Activated naive CD8-positive, alpha-beta T cell (primary cell): Measurements from ENCODE around the gene SH3BP5L.
"Not testable (repeated sequence)": the region's sequence is repeated elsewhere in the genome, so short reads cannot be mapped to it uniquely, and the experiment has no call there.

Experiments
- H3K27ac Mint-ChIP-seq: one replicate; pipeline ENCODE4 v1.8.0; 2021; ENCODE audit warnings: mixed read lengths
- H3K27me3 Mint-ChIP-seq: one replicate; pipeline ENCODE4 v1.8.0; 2021; ENCODE audit warnings: mixed read lengths
- H3K36me3 Mint-ChIP-seq: one replicate; pipeline ENCODE4 v1.8.0; 2021; ENCODE audit warnings: mixed read lengths
- H3K4me1 Mint-ChIP-seq: one replicate; pipeline ENCODE4 v1.8.0; 2021; ENCODE audit warnings: low read depth, mixed read lengths
- H3K4me3 Mint-ChIP-seq: one replicate; pipeline ENCODE4 v1.8.0; 2021; ENCODE audit warnings: mild to moderate bottlenecking, mixed read lengths
- H3K9me3 Mint-ChIP-seq: one replicate; pipeline ENCODE4 v1.8.0; 2021; ENCODE audit warnings: low read depth, mixed read lengths

SH3BP5L gene

GRCh38 chr1:248843687-248844086 is 18.0 kb upstream of the SH3BP5L start:
- Mint-ChIP-seq H3K27ac (no peak overlapping the region), H3K9me3 (no peaks in the 10 kb centered on the region), H3K4me3 (no peak overlapping the region), H3K36me3 (peaks cover 1% of the 10 kb centered on the region), H3K4me1 (peaks cover 22% of the 10 kb centered on the region), H3K27me3 (no peaks in the 10 kb centered on the region)

DNA sequence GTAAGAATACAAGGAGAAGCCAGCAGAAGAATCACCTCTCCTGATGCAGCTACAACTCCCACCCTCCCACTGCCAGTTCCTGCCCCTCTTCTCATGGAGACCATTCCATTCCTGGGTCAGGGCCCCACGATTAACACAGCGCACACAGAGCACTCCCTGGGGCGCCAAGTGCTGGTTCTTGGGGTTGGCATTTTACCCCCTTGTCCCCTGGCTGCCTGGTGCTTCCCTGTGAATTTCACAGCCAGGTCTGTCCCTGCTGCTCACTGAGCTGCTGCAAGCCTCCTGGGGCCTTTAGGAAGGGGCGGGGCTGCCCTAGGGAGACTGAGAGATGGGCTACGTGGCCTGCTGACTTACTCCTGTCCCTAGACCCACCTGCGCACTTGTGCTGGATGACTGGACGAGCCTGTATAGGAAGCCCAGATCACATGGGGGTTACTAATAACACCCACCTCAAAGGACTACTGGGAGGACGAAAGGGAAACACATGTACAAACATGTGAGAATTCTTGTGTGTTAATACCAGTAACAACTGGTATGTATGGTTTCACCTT is 17.1 kb upstream of the SH3BP5L start:
- H3K27ac Mint-ChIP-seq = no peak overlapping the region
- H3K4me3 Mint-ChIP-seq = no peak overlapping the region
- peaks cover 22% of the 10 kb centered on the region for H3K4me1 Mint-ChIP-seq
- no peaks in the 10 kb centered on the region for H3K36me3 Mint-ChIP-seq
- H3K27me3 Mint-ChIP-seq = no peaks in the 10 kb centered on the region
- no peaks in the 10 kb centered on the region for H3K9me3 Mint-ChIP-seq

- H3K36me3 Mint-ChIP-seq = no peaks in the 10 kb centered on the region
- no peaks in the 10 kb centered on the region for H3K27me3 Mint-ChIP-seq
- no peak overlapping the region for H3K4me3 Mint-ChIP-seq
- peaks cover 22% of the 10 kb centered on the region for H3K4me1 Mint-ChIP-seq
- no peak overlapping the region for H3K27ac Mint-ChIP-seq
- H3K9me3 Mint-ChIP-seq = no peaks in the 10 kb centered on the region
Measured at GRCh38 chr1:248841702-248842395, 16.1 kb upstream of the SH3BP5L start.

DNA sequence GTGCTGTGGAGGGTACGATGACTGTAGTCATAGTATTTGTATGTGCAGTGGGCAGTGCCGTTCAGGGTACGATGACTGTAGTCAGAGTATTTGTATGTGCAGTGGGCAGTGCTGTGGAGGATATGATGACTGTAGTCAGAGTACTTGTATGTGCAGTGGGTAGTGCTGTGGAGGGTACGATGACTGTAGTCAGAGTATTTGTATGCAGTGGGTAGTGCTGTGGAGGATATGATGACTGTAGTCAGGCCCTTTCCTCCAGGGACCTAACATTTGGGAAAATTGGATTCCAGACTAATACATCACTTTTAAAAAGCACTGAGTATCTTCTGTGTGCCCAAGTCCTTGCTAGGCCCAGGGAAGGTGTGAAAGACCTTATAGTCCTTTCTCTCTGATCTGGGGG is 15.2 kb upstream of the SH3BP5L start:
- Mint-ChIP-seq H3K4me1 (peaks cover 22% of the 10 kb centered on the region), H3K9me3 (no peaks in the 10 kb centered on the region), H3K36me3 (no peaks in the 10 kb centered on the region), H3K27ac (no peak overlapping the region), H3K27me3 (no peaks in the 10 kb centered on the region), H3K4me3 (peak overlapping the region; percentile 3)

DNA sequence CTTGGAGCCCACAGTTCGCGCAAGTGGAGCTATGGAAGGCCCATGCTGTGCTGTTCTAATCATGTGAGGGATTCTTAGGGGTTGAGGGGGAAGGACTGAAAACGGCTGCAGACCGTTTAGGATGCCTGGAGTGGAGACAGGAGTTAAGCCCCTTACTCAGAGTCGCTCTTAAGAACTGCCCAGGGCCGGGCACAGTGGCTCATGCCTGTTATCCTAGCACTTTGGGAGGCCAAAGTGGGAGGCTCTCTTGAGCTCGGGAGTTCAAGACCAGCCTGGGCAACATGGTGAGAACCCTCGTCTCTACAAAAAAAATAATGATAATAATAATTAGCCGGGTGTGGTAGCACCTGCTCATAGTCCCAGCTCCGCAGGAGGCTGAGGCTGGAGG is 13.4 kb upstream of the SH3BP5L start:
- H3K27ac Mint-ChIP-seq = peak overlapping the region; percentile 96

DNA sequence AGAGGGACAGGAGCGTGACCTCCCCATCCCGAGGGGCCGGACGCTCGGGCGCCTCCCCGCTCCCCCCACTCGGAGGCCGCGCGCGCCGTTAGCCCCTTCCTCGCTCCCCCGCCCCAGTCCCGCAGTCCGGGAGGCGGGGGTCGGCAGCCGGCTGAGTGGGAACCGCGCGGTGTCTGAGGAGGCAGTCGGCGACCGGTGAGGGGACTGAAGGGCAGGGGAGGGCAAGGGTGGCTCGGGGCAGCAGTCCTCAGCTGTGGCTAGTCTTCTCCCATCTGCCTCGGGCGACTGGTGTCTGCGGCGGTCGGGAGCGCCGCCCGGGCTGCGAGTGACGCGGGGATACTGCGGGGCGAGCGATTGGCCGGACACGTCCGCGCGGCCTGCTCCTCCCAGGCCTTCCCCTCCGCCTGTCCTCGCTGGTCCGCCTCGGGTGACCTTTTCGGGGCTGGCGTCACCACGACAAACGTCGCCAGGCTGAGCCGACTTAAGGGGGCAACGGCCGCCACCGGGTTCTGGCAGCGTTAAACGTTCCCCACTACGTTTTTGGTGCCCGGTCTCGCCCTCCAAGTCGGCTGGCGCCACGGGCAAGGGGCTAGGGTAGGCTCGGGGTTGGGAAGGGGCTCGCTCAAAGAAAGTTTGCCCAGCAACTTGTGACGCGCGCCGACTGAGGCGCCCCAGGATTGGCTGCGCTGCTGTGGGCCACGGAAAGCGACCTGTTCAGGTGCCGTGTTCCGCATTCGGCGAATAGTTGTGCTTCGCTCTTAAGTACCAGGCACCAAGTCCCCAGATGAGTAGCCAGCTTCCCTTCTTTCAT is 12.8 kb upstream of the SH3BP5L start:
- no peaks in the 10 kb centered on the region for H3K27me3 Mint-ChIP-seq
- H3K27ac Mint-ChIP-seq = peak overlapping the region; percentile 96
- H3K4me3 Mint-ChIP-seq = peak overlapping the region; percentile 91
- H3K36me3 Mint-ChIP-seq = no peaks in the 10 kb centered on the region
- H3K4me1 Mint-ChIP-seq = peaks cover 22% of the 10 kb centered on the region
- H3K9me3 Mint-ChIP-seq = no peaks in the 10 kb centered on the region

More for the DNA sequence above, 13.4 kb upstream of the SH3BP5L start:
- no peaks in the 10 kb centered on the region for H3K27me3 Mint-ChIP-seq
- peaks cover 22% of the 10 kb centered on the region for H3K4me1 Mint-ChIP-seq
- H3K9me3 Mint-ChIP-seq = no peaks in the 10 kb centered on the region
- no peaks in the 10 kb centered on the region for H3K36me3 Mint-ChIP-seq
- peak overlapping the region; percentile 91 for H3K4me3 Mint-ChIP-seq

DNA sequence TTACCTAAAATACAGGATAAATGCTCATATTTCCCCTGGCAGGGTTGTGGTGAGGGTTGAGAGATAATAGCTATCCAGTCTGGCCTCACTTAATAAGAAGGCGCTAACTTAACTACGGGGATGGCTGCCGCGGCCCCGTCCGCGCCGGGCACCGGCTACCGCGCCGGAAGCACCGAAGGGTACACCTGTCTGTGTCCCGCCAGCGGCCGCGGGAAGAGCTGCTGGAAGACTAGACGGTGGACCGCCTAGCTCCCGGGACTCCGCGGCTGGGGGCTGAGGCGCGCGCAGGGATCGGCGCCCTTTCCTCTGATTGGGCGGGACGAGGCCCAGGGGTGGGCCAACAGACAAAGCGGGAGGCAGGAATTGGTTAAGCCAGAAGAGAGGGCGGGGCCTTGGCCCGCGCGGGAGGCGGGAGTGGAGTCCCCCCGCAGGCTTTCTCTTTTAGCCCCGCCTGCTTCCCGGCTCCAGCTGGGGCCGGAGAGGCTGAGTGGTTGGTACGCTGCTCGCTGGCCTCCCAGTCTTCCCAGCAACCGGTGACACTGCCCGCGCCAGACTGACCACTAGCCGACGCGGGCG is 12.2 kb upstream of the SH3BP5L start, which contains the start of gene ZNF672:
ZNF672 (plus strand) TSS at position 444 of the 576 bp plus-strand sequence. CDS start 9,051 bp downstream, outside the sequence.
- Mint-ChIP-seq H3K36me3 (no peaks in the 10 kb centered on the region), H3K4me1 (peaks cover 22% of the 10 kb centered on the region), H3K27ac (peak within 1 kb of the TSS; percentile 96), H3K27me3 (no peaks in the 10 kb centered on the region), H3K9me3 (no peaks in the 10 kb centered on the region), H3K4me3 (peak within 1 kb of the TSS; percentile 91)

- H3K4me1 Mint-ChIP-seq = peaks cover 21% of the 10 kb centered on the region
- H3K4me3 Mint-ChIP-seq = no peak overlapping the region
- peak overlapping the region; percentile 79 for H3K27ac Mint-ChIP-seq
- no peaks in the 10 kb centered on the region for H3K9me3 Mint-ChIP-seq
- no peaks in the 10 kb centered on the region for H3K36me3 Mint-ChIP-seq
- H3K27me3 Mint-ChIP-seq = no peaks in the 10 kb centered on the region
Measured at GRCh38 chr1:248837045-248837780, 11.5 kb upstream of the SH3BP5L start.

DNA sequence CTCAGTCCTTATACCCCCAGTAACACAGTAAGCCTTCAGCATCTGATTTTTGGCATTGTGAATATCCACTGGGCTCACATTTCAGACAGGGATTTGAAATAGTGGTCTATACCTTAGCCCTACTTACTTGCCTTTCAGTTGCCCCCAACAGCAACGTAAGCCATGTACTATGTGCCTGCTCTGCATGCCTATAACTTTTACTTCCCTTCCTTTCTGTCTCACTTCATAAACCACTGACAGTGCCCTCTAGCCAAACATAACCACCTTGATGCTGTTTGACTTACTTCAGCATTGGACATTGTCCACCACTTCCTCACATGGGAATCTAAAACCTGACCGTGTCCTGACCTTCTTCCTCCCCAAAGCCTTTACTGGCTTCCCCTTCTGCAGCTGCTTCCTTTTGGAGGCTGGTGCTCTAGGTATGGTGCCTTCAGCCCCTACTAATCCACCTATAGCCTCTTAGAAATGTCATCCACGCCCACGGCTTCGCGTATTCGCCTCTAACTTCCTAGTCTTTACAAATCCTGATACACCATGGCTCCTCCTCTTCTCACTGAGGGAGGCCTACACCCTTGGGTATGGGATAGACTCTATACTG is 8.7 kb upstream of the SH3BP5L start:
- Mint-ChIP-seq H3K4me1 (peaks cover 4% of the 10 kb centered on the region), H3K27me3 (no peaks in the 10 kb centered on the region), H3K27ac (no peak overlapping the region), H3K4me3 (no peak overlapping the region), H3K9me3 (no peaks in the 10 kb centered on the region), H3K36me3 (no peaks in the 10 kb centered on the region)

- peaks cover 3% of the 10 kb centered on the region for H3K4me1 Mint-ChIP-seq
- H3K36me3 Mint-ChIP-seq = no peaks in the 10 kb centered on the region
- no peak overlapping the region for H3K27ac Mint-ChIP-seq
- no peaks in the 10 kb centered on the region for H3K27me3 Mint-ChIP-seq
- no peaks in the 10 kb centered on the region for H3K9me3 Mint-ChIP-seq
- H3K4me3 Mint-ChIP-seq = no peak overlapping the region
Measured at GRCh38 chr1:248831842-248832241, 6.1 kb upstream of the SH3BP5L start.

- H3K4me3 Mint-ChIP-seq, H3K27ac Mint-ChIP-seq, H3K4me1 Mint-ChIP-seq, H3K27me3 Mint-ChIP-seq, H3K9me3 Mint-ChIP-seq, H3K36me3 Mint-ChIP-seq: not testable (repeated sequence)
Measured at GRCh38 chr1:248830718-248831017, 5.0 kb upstream of the SH3BP5L start.

DNA sequence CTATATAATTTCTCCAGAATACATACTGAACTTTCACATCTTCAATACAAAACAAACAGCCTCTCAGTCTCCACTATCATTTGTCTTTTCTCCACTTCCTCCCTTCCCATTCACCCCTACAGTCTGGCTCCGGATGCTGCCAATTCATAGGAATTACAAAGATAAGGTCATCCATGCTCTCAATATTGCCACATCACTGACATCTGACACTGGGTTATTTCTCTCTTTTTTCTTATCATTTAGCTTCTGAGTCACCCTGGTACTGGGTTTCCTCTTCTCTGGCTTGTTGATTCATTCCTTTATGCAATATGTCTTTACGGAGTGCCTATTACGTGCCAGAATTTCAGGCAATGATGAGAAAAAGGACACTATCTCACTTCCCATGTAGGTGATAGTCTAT is 3.1 kb upstream of the SH3BP5L start:
- Mint-ChIP-seq H3K27ac (no peak overlapping the region), H3K36me3 (peaks cover 2% of the 10 kb centered on the region), H3K9me3 (no peaks in the 10 kb centered on the region), H3K27me3 (no peaks in the 10 kb centered on the region), H3K4me1 (peaks cover 23% of the 10 kb centered on the region), H3K4me3 (no peak overlapping the region)

DNA sequence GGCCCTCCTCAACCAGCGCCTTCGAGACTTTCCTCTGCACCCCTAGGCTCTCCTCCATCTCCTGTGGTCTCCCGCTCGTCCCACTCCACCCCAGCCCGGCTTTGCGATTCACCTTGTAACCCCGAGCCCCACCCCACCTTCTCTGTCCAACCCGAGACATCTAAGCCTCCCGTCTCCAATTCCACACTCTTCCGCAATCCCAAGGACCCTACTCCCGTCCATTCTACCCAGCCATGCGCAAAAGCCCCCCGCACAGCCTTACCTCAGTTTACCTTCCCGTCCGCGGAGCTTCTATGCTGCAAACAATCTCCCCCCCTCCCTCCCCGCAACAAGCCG is 174 bp downstream of the SH3BP5L start:
- Mint-ChIP-seq H3K36me3 (peaks cover 2% of the 10 kb centered on the region), H3K27me3 (no peaks in the 10 kb centered on the region), H3K4me1 (peaks cover 54% of the 10 kb centered on the region), H3K27ac (peak overlapping the region; percentile 99), H3K9me3 (no peaks in the 10 kb centered on the region), H3K4me3 (peak overlapping the region; percentile 98)

DNA sequence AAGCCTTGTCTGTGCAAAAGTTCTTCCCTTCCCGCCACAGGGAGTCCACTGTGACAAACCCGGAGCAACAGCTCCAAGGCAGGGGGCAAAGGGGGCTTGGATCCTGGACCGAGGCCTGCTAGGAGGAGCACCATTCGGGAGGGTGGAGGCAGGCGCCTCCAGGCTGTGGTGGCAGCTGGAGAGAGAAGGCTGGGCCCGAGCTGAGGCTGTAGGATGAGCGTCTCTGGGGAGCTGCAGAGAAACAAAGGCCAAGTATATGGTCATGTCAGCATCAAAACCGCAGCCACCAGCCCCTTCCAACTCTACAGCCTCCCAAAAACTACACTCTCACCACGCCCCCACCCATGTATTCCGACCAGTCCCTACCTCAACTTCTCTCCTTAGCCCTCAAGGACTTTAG is 579 bp downstream of the SH3BP5L start:
- Mint-ChIP-seq H3K4me3 (peak overlapping the region; percentile 98), H3K4me1 (peaks cover 58% of the 10 kb centered on the region), H3K9me3 (no peaks in the 10 kb centered on the region), H3K27me3 (no peaks in the 10 kb centered on the region), H3K36me3 (peaks cover 2% of the 10 kb centered on the region), H3K27ac (peak overlapping the region; percentile 99)
